ENCODE results near the gene GJB3. TPM values are rescaled to one million over a fixed set of nuclear protein-coding genes. Genes with fewer than 3 reads are reported as not detected.
"Not testable (repeated sequence)": the region's sequence is repeated elsewhere in the genome, so short reads cannot be mapped to it uniquely, and the experiment has no call there.

Gene GJB3
- total RNA-seq, 1 donor from 2014 or later, result 0.08 TPM

GRCh38 chr1:34759503-34760357, 21.3 kb upstream of the GJB3 start, which contains the start of gene GJB4:
Gene GJB4 (plus strand): TSS chr1:34759740. CDS start chr1:34761255, 1,515 bp downstream.
- no peak for DNase-seq (ENCODE audit: low spot score)
- no peak for ATAC-seq

- ATAC-seq (no peak), DNase-seq (ENCODE audit: low spot score) (no peak)
Measured at GRCh38 chr1:34761176-34761761, 19.7 kb upstream of the GJB3 start.

GRCh38 chr1:34761776-34762307, 19.2 kb upstream of the GJB3 start:
- no peak for ATAC-seq
- no peak for DNase-seq (ENCODE audit: low spot score)

- ATAC-seq (no peak), DNase-seq (ENCODE audit: low spot score) (no peak)
Measured at GRCh38 chr1:34762474-34763141, 18.4 kb upstream of the GJB3 start.

- no peak for ATAC-seq
Measured at GRCh38 chr1:34763142-34763781, 17.8 kb upstream of the GJB3 start.

GRCh38 chr1:34768856-34769255, 12.2 kb upstream of the GJB3 start:
- DNase-seq (ENCODE audit: low spot score) (no peak), ATAC-seq (no peak)

More at GRCh38 chr1:34763142-34763781, 17.8 kb upstream of the GJB3 start:
- DNase-seq (ENCODE audit: low spot score), result no peak

GRCh38 chr1:34770891-34771504, 10.0 kb upstream of the GJB3 start:
- DNase-seq (ENCODE audit: low spot score) (no peak), ATAC-seq (no peak)

- ATAC-seq (no peak), DNase-seq (ENCODE audit: low spot score) (no peak)
Measured at GRCh38 chr1:34771573-34772371, 9.2 kb upstream of the GJB3 start.

- DNase-seq (ENCODE audit: low spot score); ATAC-seq: not testable (repeated sequence)
Measured at GRCh38 chr1:34773114-34773513, 7.9 kb upstream of the GJB3 start.

GRCh38 chr1:34774957-34775356, 6.1 kb upstream of the GJB3 start:
- DNase-seq (ENCODE audit: low spot score) (no peak), ATAC-seq (no peak)

GRCh38 chr1:34776911-34777310, 4.1 kb upstream of the GJB3 start:
- ATAC-seq, result no peak
- DNase-seq (ENCODE audit: low spot score), result no peak

- ATAC-seq, result no peak
- DNase-seq (ENCODE audit: low spot score), result no peak
Measured at GRCh38 chr1:34777519-34778321, 3.3 kb upstream of the GJB3 start.

GRCh38 chr1:34778381-34778780, 2.6 kb upstream of the GJB3 start:
- no peak for DNase-seq (ENCODE audit: low spot score)

GRCh38 chr1:34779005-34779404, 2.0 kb upstream of the GJB3 start:
- no peak for ATAC-seq
- DNase-seq (ENCODE audit: low spot score), result no peak

More at GRCh38 chr1:34778381-34778780, 2.6 kb upstream of the GJB3 start:
- no peak for ATAC-seq

GRCh38 chr1:34779526-34779925, 1.5 kb upstream of the GJB3 start:
- no peak for DNase-seq (ENCODE audit: low spot score)
- no peak for ATAC-seq

- DNase-seq (ENCODE audit: low spot score), result no peak
- ATAC-seq, result no peak
Measured at GRCh38 chr1:34779962-34780361, 1.1 kb upstream of the GJB3 start.

- ATAC-seq (no peak), DNase-seq (ENCODE audit: low spot score) (no peak)
Measured at GRCh38 chr1:34780528-34780927, 486 bp upstream of the GJB3 start.

- DNase-seq (ENCODE audit: low spot score) (no peak), ATAC-seq (no peak)
Measured at GRCh38 chr1:34781844-34782391, 904 bp downstream of the GJB3 start.
